Mesenchymal stem cell (in vitro differentiated cells and primary cell): ENCODE data around the gene KCNN2.

ENCODE experiments used
- DNase-seq: peaks from one replicate; pipeline ENCODE4 v3.0.0-alpha.2; 2013
- H2AFZ ChIP-seq: one replicate; pipeline ENCODE4 v1.6.1; 2013; ENCODE audit warnings: low read depth, mild to moderate bottlenecking, control low read depth, inconsistent platforms, low read length, moderate library complexity
- H2AK5ac ChIP-seq: 2 replicates; pipeline ENCODE4 v1.6.1; 2013; ENCODE audit warnings: low read length, moderate library complexity, mild to moderate bottlenecking, inconsistent platforms; ENCODE audit not compliant: severe bottlenecking
- H2BK120ac ChIP-seq: one replicate; pipeline ENCODE4 v1.6.1; 2013; ENCODE audit warnings: low read depth, mild to moderate bottlenecking, inconsistent platforms, low read length, moderate library complexity
- H2BK12ac ChIP-seq, 2 experiments: one replicate each; pipeline ENCODE4 v1.6.1; 2013; ENCODE audit warnings: inconsistent platforms in 2 of 2, low read length in 2 of 2, mild to moderate bottlenecking in 2 of 2, moderate library complexity in 2 of 2, control low read depth in 1 of 2
- H2BK15ac ChIP-seq: one replicate; pipeline ENCODE4 v1.6.1; 2013; ENCODE audit warnings: mild to moderate bottlenecking, low read depth, inconsistent platforms; ENCODE audit not compliant: poor library complexity, severe bottlenecking
- H2BK5ac ChIP-seq: 2 replicates; pipeline ENCODE4 v1.6.1; 2013; ENCODE audit warnings: low read depth, mild to moderate bottlenecking, low read length, control low read depth, inconsistent platforms; ENCODE audit not compliant: poor library complexity, severe bottlenecking
- H3K14ac ChIP-seq, 2 experiments: one replicate each; pipeline ENCODE4 v1.6.1; 2013; ENCODE audit warnings: inconsistent platforms in 2 of 2, low read length in 2 of 2, control low read depth in 1 of 2, mild to moderate bottlenecking in 1 of 2, moderate library complexity in 1 of 2
- H3K18ac ChIP-seq, 2 experiments: one replicate each; pipeline ENCODE4 v1.6.1; 2013; ENCODE audit warnings: inconsistent platforms in 2 of 2, low read length in 2 of 2, control low read depth in 1 of 2, low read depth in 1 of 2, mild to moderate bottlenecking in 1 of 2
- H3K23ac ChIP-seq, 2 experiments: one replicate each; pipeline ENCODE4 v1.6.1; 2013; ENCODE audit warnings: inconsistent platforms in 2 of 2, low read length in 2 of 2, mild to moderate bottlenecking in 2 of 2, moderate library complexity in 2 of 2, control low read depth in 1 of 2
- H3K27ac ChIP-seq: 2 replicates; pipeline ENCODE4 v1.5.1; 2013; ENCODE audit warnings: mild to moderate bottlenecking, moderate library complexity, low read length, control low read depth, inconsistent platforms; ENCODE audit not compliant: poor library complexity, severe bottlenecking
- H3K27me3 ChIP-seq, 2 experiments: 2 replicates each; pipeline versions ENCODE4 v1.6.1 to v1.7.0; 2013; ENCODE audit warnings: low read length in 2 of 2, mild to moderate bottlenecking in 2 of 2, moderate library complexity in 2 of 2, control low read depth in 1 of 2, inconsistent platforms in 1 of 2; ENCODE audit not compliant: control insufficient read depth in 1 of 2, insufficient read depth in 1 of 2
- H3K36me3 ChIP-seq, 2 experiments: 2 replicates each; pipeline versions ENCODE4 v1.6.1 to v1.7.0; 2013; ENCODE audit warnings: low read length in 2 of 2, control low read depth in 1 of 2, inconsistent platforms in 1 of 2, low read depth in 1 of 2, mild to moderate bottlenecking in 1 of 2; ENCODE audit not compliant: insufficient read depth in 2 of 2, control insufficient read depth in 1 of 2
- H3K4ac ChIP-seq, 2 experiments: one replicate each; pipeline ENCODE4 v1.6.1; 2013; ENCODE audit warnings: inconsistent platforms in 2 of 2, low read length in 2 of 2, mild to moderate bottlenecking in 2 of 2, moderate library complexity in 2 of 2, control low read depth in 1 of 2, low read depth in 1 of 2
- H3K4me1 ChIP-seq: 2 replicates; pipeline ENCODE4 v1.6.1; 2013; ENCODE audit warnings: low read depth, low read length, control low read depth; ENCODE audit not compliant: control insufficient read depth, insufficient read depth
- H3K4me2 ChIP-seq: 2 replicates; pipeline ENCODE4 v1.6.1; 2013; ENCODE audit warnings: low read length, mild to moderate bottlenecking, inconsistent platforms; ENCODE audit not compliant: poor library complexity, severe bottlenecking
- H3K4me3 ChIP-seq, 2 experiments: 2 replicates each; pipeline versions ENCODE4 v1.5.1 to v1.7.0; 2013; ENCODE audit warnings: low read length in 2 of 2, mild to moderate bottlenecking in 2 of 2, control low read depth in 1 of 2, low read depth in 1 of 2; ENCODE audit not compliant: insufficient read depth in 1 of 2
- H3K79me1 ChIP-seq: replicated peaks from 2 replicates; pipeline ENCODE4 v1.6.1; 2013; ENCODE audit warnings: mild to moderate bottlenecking, control low read depth, low read length, inconsistent platforms; ENCODE audit not compliant: poor library complexity, severe bottlenecking
- H3K9ac ChIP-seq: 2 replicates; pipeline ENCODE4 v1.7.0; 2013; ENCODE audit warnings: mild to moderate bottlenecking, low read length, moderate library complexity
- H3K9me3 ChIP-seq: 2 replicates; pipeline ENCODE4 v1.7.0; 2013; ENCODE audit warnings: mild to moderate bottlenecking, low read length; ENCODE audit not compliant: control insufficient read depth
- H4K8ac ChIP-seq: one replicate; pipeline ENCODE4 v1.6.1; 2013; ENCODE audit warnings: inconsistent platforms, mild to moderate bottlenecking, low read length, moderate library complexity
- H4K91ac ChIP-seq: one replicate; pipeline ENCODE4 v1.6.1; 2013; ENCODE audit warnings: mild to moderate bottlenecking, low read length, inconsistent platforms
- WGBS: methylation state at CpG from one replicate; pipeline ENCODE4 v1.1.7; 2013; ENCODE audit warnings: mixed read lengths; 5-methylcytosine and 5-hydroxymethylcytosine counted together

The KCNN2 gene

GRCh38 chr5:114469372-114469771, 107.5 kb downstream of the KCNN2 start:
- Histone ChIP-seq H3K18ac (no peak overlapping the region), H2AFZ (no peak overlapping the region), H4K91ac (no peak overlapping the region), H3K79me1 (no peaks in the 10 kb centered on the region), H3K4me1 (no peaks in the 10 kb centered on the region), H3K36me3 (no peaks in the 10 kb centered on the region), H3K27me3 (peaks cover 0 to 3% of the 10 kb centered on the region in 2 experiments), H2BK5ac (no peak overlapping the region), H3K23ac (no peak overlapping the region), H3K4me3 (no peak overlapping the region), H3K9ac (no peak overlapping the region), H4K8ac (no peak overlapping the region), H3K4ac (no peak overlapping the region), H2BK12ac (no peak overlapping the region), H3K14ac (no peak overlapping the region), H3K4me2 (no peak overlapping the region), H2BK15ac (no peak overlapping the region), H3K27ac (no peak overlapping the region), H3K9me3 (no peaks in the 10 kb centered on the region), H2AK5ac (no peak overlapping the region), H2BK120ac (no peak overlapping the region)
- no CpG with 5 or more reads among the region's 4 CpGs for WGBS
- no peak for DNase-seq

GRCh38 chr5:114471529-114471928, 109.7 kb downstream of the KCNN2 start:
- Histone ChIP-seq H2AFZ (no peak overlapping the region), H3K4ac (no peak overlapping the region), H3K23ac (no peak overlapping the region), H2BK5ac (no peak overlapping the region), H3K4me2 (no peak overlapping the region), H3K18ac (no peak overlapping the region), H3K27ac (no peak overlapping the region), H2BK120ac (no peak overlapping the region), H4K91ac (no peak overlapping the region), H3K4me1 (no peaks in the 10 kb centered on the region), H2BK15ac (no peak overlapping the region), H3K36me3 (no peaks in the 10 kb centered on the region), H3K14ac (no peak overlapping the region), H3K4me3 (no peak overlapping the region), H3K27me3 (peaks cover 0 to 3% of the 10 kb centered on the region in 2 experiments), H2AK5ac (no peak overlapping the region), H4K8ac (no peak overlapping the region), H3K9ac (no peak overlapping the region), H3K79me1 (no peaks in the 10 kb centered on the region), H2BK12ac (no peak overlapping the region), H3K9me3 (no peaks in the 10 kb centered on the region)
- DNase-seq, result no peak
- WGBS, result 67% methylated on average over 2 of the region's 2 CpGs

- H2BK12ac ChIP-seq, result no peak overlapping the region
- H3K23ac ChIP-seq, result no peak overlapping the region
- 100% methylated on average over 1 of the region's 2 CpGs for WGBS
- H3K9me3 ChIP-seq, result peaks cover under 1% of the 10 kb centered on the region
- H2AK5ac ChIP-seq, result no peak overlapping the region
- H2BK120ac ChIP-seq, result no peak overlapping the region
- H3K4me2 ChIP-seq, result no peak overlapping the region
- no peak overlapping the region for H2BK15ac ChIP-seq
- H2AFZ ChIP-seq, result no peak overlapping the region
- H3K4ac ChIP-seq, result no peak overlapping the region
- H3K4me3 ChIP-seq, result no peak overlapping the region
- no peak for DNase-seq
- no peak overlapping the region for H4K8ac ChIP-seq
- H3K9ac ChIP-seq, result no peak overlapping the region
- H4K91ac ChIP-seq, result no peak overlapping the region
- no peaks in the 10 kb centered on the region for H3K36me3 ChIP-seq
- H3K14ac ChIP-seq, result no peak overlapping the region
- no peaks in the 10 kb centered on the region for H3K79me1 ChIP-seq
- no peak overlapping the region for H3K27ac ChIP-seq
- no peaks in the 10 kb centered on the region for H3K4me1 ChIP-seq
- no peak overlapping the region for H2BK5ac ChIP-seq
- H3K27me3 ChIP-seq, result peaks cover 0 to 3% of the 10 kb centered on the region in 2 experiments
- H3K18ac ChIP-seq, result no peak overlapping the region
These were observed 111.7 kb downstream of the KCNN2 start for GRCh38 chr5:114473541-114473940.

- H2BK12ac ChIP-seq, result no peak overlapping the region
- H3K79me1 ChIP-seq, result no peaks in the 10 kb centered on the region
- H3K9me3 ChIP-seq, result peaks cover 9% of the 10 kb centered on the region
- no peak overlapping the region for H2AK5ac ChIP-seq
- WGBS, result 80% methylated on average over 1 of the region's 1 CpG
- no peak overlapping the region for H3K4ac ChIP-seq
- no peak overlapping the region for H3K14ac ChIP-seq
- no peak overlapping the region for H3K27ac ChIP-seq
- no peak overlapping the region for H2BK120ac ChIP-seq
- H3K4me3 ChIP-seq, result no peak overlapping the region
- no peak overlapping the region for H4K91ac ChIP-seq
- no peak overlapping the region for H2BK5ac ChIP-seq
- H2AFZ ChIP-seq, result no peak overlapping the region
- no peak for DNase-seq
- no peak overlapping the region for H3K23ac ChIP-seq
- H4K8ac ChIP-seq, result no peak overlapping the region
- no peaks in the 10 kb centered on the region for H3K4me1 ChIP-seq
- H3K9ac ChIP-seq, result no peak overlapping the region
- no peaks in the 10 kb centered on the region for H3K27me3 ChIP-seq
- no peaks in the 10 kb centered on the region for H3K36me3 ChIP-seq
- no peak overlapping the region for H3K18ac ChIP-seq
- no peak overlapping the region for H3K4me2 ChIP-seq
- H2BK15ac ChIP-seq, result no peak overlapping the region
These were observed 116.0 kb downstream of the KCNN2 start for GRCh38 chr5:114477816-114478334.
